HEK293 (cell line): ENCODE measurements around the gene PPID.

ENCODE experiments used
- ZBTB7A ChIP-seq: fragments of 450-650 bp; formaldehyde crosslinking; IDR thresholded peaks from 2 replicates; pipeline ENCODE4 v1.5.1; 2016; ENCODE audit warnings: low read depth, missing biosample characterization, missing genetic modification characterization
- ZNF133 ChIP-seq: fragments of 450-650 bp; formaldehyde crosslinking; IDR thresholded peaks from 2 replicates; pipeline ENCODE4 v1.5.1; 2016; ENCODE audit warnings: missing biosample characterization, missing genetic modification characterization
- ZNF174 ChIP-seq: fragments of 450-650 bp; formaldehyde crosslinking; IDR thresholded peaks from 2 replicates; pipeline ENCODE4 v1.5.0; 2017; ENCODE audit warnings: missing biosample characterization, mild to moderate bottlenecking, missing genetic modification characterization
- ZNF530 ChIP-seq: fragments of 450-650 bp; formaldehyde crosslinking; IDR thresholded peaks from 2 replicates; pipeline ENCODE4 v1.5.1; 2016; ENCODE audit warnings: low read depth, missing biosample characterization, missing genetic modification characterization
- ZNF558 ChIP-seq: fragments of 450-650 bp; formaldehyde crosslinking; IDR thresholded peaks from 2 replicates; pipeline ENCODE4 v1.5.1; 2016; ENCODE audit warnings: missing biosample characterization, missing genetic modification characterization
- TF ChIP-seq, protein P1 (sequence below): fragments of 450-650 bp; formaldehyde crosslinking; IDR thresholded peaks from 2 replicates; pipeline ENCODE4 v1.5.1; 2016; ENCODE audit warnings: missing biosample characterization, missing genetic modification characterization, low read depth
- TF ChIP-seq, protein P2 (sequence below): fragments of 450-650 bp; formaldehyde crosslinking; IDR thresholded peaks from 2 replicates; pipeline ENCODE4 v1.5.1; 2016; ENCODE audit warnings: missing biosample characterization, missing genetic modification characterization
- TF ChIP-seq, protein P3 (sequence below): fragments of 450-650 bp; formaldehyde crosslinking; IDR thresholded peaks from 2 replicates; pipeline ENCODE4 v1.5.1; 2017; ENCODE audit warnings: missing biosample characterization, missing genetic modification characterization
- TF ChIP-seq, protein P4 (sequence below): fragments of 450-650 bp; formaldehyde crosslinking; IDR thresholded peaks from 2 replicates; pipeline ENCODE4 v1.5.1; 2016; ENCODE audit warnings: missing biosample characterization, missing genetic modification characterization
- TF ChIP-seq, protein P5 (sequence below): fragments of 450-650 bp; formaldehyde crosslinking; IDR thresholded peaks from 2 replicates; pipeline ENCODE4 v1.5.1; 2016; ENCODE audit warnings: missing biosample characterization, missing genetic modification characterization

DNA sequence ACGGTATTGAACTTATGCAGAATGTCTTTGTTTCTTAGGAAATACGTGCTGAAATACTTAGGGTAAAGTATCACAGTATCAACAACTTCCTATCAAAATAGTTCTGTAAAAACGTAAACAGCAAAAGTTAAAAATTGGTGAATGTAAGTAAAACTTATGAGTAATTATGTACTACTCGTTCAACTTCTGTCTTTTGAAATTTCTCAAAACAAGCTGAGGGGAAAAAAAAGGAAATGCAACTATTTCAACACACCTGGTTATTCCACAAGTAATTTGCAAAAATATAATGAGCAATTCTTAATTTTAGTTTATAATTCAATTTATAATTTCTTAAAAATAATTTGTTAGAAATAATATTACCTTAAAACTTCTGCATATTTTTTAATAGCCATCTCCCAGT, 8.3 kb downstream of the PPID start:
- TF ChIP-seq ZBTB7A (tag by site-specific recombination): no peak
- TF ChIP-seq, protein P1, sequence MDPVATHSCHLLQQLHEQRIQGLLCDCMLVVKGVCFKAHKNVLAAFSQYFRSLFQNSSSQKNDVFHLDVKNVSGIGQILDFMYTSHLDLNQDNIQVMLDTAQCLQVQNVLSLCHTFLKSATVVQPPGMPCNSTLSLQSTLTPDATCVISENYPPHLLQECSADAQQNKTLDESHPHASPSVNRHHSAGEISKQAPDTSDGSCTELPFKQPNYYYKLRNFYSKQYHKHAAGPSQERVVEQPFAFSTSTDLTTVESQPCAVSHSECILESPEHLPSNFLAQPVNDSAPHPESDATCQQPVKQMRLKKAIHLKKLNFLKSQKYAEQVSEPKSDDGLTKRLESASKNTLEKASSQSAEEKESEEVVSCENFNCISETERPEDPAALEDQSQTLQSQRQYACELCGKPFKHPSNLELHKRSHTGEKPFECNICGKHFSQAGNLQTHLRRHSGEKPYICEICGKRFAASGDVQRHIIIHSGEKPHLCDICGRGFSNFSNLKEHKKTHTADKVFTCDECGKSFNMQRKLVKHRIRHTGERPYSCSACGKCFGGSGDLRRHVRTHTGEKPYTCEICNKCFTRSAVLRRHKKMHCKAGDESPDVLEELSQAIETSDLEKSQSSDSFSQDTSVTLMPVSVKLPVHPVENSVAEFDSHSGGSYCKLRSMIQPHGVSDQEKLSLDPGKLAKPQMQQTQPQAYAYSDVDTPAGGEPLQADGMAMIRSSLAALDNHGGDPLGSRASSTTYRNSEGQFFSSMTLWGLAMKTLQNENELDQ (tag by site-specific recombination): no peak
- TF ChIP-seq ZNF530: no peak
- TF ChIP-seq, protein P2, sequence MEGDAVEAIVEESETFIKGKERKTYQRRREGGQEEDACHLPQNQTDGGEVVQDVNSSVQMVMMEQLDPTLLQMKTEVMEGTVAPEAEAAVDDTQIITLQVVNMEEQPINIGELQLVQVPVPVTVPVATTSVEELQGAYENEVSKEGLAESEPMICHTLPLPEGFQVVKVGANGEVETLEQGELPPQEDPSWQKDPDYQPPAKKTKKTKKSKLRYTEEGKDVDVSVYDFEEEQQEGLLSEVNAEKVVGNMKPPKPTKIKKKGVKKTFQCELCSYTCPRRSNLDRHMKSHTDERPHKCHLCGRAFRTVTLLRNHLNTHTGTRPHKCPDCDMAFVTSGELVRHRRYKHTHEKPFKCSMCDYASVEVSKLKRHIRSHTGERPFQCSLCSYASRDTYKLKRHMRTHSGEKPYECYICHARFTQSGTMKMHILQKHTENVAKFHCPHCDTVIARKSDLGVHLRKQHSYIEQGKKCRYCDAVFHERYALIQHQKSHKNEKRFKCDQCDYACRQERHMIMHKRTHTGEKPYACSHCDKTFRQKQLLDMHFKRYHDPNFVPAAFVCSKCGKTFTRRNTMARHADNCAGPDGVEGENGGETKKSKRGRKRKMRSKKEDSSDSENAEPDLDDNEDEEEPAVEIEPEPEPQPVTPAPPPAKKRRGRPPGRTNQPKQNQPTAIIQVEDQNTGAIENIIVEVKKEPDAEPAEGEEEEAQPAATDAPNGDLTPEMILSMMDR: no peak
- TF ChIP-seq, protein P3, sequence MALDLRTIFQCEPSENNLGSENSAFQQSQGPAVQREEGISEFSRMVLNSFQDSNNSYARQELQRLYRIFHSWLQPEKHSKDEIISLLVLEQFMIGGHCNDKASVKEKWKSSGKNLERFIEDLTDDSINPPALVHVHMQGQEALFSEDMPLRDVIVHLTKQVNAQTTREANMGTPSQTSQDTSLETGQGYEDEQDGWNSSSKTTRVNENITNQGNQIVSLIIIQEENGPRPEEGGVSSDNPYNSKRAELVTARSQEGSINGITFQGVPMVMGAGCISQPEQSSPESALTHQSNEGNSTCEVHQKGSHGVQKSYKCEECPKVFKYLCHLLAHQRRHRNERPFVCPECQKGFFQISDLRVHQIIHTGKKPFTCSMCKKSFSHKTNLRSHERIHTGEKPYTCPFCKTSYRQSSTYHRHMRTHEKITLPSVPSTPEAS (tag by site-specific recombination): no peak
- TF ChIP-seq, protein P4, sequence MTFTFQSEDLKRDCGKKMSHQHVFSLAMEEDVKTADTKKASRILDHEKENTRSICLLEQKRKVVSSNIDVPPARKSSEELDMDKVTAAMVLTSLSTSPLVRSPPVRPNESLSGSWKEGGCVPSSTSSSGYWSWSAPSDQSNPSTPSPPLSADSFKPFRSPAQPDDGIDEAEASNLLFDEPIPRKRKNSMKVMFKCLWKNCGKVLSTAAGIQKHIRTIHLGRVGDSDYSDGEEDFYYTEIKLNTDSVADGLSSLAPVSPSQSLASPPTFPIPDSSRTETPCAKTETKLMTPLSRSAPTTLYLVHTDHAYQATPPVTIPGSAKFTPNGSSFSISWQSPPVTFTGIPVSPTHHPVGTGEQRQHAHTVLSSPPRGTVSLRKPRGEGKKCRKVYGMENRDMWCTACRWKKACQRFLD (tag by site-specific recombination): no peak
- TF ChIP-seq, protein P5, sequence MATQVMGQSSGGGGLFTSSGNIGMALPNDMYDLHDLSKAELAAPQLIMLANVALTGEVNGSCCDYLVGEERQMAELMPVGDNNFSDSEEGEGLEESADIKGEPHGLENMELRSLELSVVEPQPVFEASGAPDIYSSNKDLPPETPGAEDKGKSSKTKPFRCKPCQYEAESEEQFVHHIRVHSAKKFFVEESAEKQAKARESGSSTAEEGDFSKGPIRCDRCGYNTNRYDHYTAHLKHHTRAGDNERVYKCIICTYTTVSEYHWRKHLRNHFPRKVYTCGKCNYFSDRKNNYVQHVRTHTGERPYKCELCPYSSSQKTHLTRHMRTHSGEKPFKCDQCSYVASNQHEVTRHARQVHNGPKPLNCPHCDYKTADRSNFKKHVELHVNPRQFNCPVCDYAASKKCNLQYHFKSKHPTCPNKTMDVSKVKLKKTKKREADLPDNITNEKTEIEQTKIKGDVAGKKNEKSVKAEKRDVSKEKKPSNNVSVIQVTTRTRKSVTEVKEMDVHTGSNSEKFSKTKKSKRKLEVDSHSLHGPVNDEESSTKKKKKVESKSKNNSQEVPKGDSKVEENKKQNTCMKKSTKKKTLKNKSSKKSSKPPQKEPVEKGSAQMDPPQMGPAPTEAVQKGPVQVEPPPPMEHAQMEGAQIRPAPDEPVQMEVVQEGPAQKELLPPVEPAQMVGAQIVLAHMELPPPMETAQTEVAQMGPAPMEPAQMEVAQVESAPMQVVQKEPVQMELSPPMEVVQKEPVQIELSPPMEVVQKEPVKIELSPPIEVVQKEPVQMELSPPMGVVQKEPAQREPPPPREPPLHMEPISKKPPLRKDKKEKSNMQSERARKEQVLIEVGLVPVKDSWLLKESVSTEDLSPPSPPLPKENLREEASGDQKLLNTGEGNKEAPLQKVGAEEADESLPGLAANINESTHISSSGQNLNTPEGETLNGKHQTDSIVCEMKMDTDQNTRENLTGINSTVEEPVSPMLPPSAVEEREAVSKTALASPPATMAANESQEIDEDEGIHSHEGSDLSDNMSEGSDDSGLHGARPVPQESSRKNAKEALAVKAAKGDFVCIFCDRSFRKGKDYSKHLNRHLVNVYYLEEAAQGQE: no peak
- no peak for TF ChIP-seq ZNF174
- TF ChIP-seq ZNF558: no peak
- TF ChIP-seq ZNF133 (tag by site-specific recombination): no peak
